Activated T-cell treated with anti-CD3 and anti-CD28 coated beads for 4 hours (primary cell): Measurements from ENCODE around the gene BCL11A.

ENCODE experiments used
- DNase-seq: peaks from one replicate; pipeline ENCODE4 v3.0.0-alpha.2; 2020

BCL11A gene

DNA sequence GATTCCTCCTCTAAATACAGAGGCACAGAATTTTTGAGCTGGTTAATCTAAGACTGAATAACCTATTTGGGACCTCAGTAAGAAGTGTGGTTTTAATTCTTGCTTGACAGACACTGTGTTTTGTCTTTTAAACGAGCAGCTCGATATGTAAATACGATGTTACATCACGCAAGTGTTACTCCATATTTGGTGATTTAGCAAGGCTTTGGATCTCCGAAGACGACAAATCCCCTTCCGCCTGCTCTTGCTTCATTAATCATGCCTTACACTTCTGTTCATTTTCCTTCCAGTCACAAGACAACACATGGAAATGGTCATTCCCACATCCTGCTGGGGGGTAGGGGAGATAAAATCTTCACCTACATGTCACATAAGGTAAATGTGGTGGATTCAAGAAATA is 9.4 kb downstream of the BCL11A start:
- no peak for DNase-seq

- no peak for DNase-seq
These were observed 12.3 kb downstream of the BCL11A start for GRCh38 chr2:60541056-60541651.

DNA sequence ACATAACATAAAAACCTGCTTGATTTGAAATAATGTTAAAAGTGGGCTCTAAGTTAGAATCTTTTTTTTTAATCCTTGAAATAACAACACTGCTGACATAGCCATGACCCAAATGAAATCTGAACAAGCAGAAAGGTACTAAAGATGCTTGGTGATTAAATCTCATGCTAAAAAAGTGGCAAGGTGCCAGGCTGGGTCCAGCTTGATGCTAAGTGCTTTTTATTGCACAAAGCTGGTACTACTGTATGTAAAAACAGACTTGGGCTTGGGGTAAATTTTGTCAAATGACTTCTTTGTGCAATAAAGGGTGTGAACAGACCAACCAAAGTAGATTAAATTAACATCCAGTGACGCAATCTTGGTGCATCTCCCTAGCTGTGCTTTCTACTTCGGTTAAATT is 13.4 kb downstream of the BCL11A start:
- DNase-seq, result no peak

DNA sequence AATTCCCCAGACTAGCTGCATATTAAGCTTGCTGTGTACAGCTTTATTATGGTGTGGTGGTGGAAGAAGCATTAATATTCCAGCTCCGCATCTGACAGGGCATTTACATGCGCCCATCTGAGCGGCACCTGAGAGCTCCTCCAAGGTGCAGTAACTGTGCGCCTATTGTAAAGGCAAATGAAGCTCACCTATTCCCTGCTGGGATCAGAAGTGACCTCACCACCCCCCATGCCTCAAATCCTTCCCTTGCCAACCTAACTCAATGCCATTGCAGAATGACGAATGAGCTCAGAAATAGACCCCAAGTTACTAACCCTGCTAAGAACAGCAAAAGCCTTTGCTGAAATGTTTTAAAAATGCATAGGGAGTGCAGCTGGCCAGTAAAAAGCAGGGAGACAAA is 14.3 kb downstream of the BCL11A start:
- DNase-seq, result no peak

- DNase-seq, result no peak
These were observed 15.4 kb downstream of the BCL11A start for GRCh38 chr2:60538101-60538500.

DNA sequence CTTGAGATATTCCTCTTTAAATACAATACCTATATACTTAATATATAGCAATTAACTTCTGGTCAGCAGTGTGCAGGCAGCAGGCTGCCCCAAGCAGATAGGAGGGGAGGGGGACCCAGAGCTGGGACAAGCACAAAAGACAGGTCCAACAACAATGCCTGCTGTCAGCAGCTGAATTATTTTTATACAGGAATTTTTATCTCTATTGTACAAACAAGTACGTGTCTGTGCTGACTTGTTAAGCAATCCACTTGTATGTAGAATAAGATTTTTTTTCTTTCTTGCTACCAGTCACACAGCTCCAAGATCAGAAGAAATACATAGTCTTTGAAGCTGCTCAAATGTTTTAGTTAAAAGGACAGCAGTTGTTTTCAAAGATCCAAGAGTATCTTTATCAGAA is 16.7 kb downstream of the BCL11A start:
- no peak for DNase-seq

GRCh38 chr2:60535685-60536312 is 17.7 kb downstream of the BCL11A start:
- DNase-seq, result no peak

DNA sequence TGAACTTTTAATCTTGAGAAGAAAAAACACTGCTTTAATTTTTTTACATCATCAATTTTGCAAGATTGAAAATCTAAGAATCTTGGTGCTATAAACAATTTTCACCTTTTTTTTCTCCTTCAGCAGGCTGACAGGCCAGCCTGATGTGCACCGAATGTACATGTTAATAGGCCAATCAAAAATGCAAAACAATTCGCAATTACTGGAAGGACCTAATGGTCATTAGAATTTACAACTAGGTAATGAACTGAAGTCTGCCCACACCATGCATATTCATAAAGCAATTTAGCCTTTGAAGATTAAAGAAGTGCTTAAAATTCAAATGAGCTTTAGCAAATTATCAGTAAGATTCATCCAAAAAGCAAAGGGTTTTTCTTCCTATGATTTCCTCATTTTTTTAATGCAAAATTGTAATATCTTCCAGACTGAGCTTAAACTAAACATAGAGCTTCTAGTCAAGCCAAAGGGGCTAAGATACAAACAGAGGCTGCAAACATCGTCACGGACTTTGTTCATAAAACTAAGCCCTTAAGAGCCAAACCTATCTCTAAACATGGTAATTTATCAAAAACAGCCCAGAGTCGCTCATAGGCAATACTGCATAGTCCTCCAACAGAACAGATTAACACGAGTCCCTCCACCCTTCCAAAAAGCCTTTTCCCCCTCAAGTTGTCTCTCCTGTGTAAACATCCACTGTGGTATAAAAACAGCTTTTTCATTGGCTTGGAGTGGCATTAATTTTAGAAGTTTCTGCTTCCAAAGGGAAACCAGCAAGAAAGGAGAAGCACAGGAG is 18.4 kb downstream of the BCL11A start:
- DNase-seq, result no peak

- no peak for DNase-seq
These were observed 19.3 kb downstream of the BCL11A start for GRCh38 chr2:60534052-60534685.

GRCh38 chr2:60533101-60534051 is 20.1 kb downstream of the BCL11A start:
- DNase-seq, result no peak

GRCh38 chr2:60532421-60532820 is 21.0 kb downstream of the BCL11A start:
- DNase-seq, result no peak

GRCh38 chr2:60531701-60532133 is 21.7 kb downstream of the BCL11A start:
- no peak for DNase-seq

GRCh38 chr2:60530660-60531281 is 22.7 kb downstream of the BCL11A start:
- DNase-seq, result no peak

- no peak for DNase-seq
These were observed 23.4 kb downstream of the BCL11A start for GRCh38 chr2:60529785-60530627.

GRCh38 chr2:60529136-60529784 is 24.2 kb downstream of the BCL11A start:
- DNase-seq, result no peak

DNA sequence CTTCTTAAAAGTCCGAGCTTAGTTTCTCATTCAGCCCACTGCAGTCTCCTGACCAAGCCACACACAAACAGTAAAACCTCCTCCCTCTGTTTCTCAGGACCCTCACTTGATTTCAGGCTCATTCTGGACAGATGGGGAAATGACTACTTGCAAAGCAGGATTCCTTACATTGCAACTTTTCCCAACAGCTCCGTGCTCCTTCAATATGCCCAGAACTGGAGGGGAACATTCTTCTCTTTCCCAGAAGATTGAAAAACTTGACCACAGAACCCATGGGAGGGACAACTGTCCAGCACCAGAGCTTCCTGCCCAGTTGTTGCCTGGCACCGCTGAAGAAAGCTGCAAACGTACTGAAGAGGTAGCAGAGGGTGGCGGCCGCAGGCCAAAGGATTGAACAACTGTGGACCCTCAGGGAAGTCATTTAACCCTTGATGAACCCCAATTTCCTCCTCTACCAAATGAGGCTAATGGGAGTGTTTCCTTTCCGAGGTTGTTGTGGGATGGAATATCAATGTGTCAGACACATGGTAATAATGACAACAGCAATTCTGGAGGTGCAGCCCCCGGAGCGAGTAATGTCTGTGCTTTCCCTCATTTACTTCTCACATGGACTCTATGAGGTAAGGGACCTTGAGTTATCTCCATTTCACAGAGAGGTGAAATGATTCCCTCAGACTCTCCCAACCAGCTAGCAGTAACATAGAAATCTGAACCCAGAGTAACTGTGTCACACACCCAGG is 25.0 kb downstream of the BCL11A start:
- DNase-seq, result no peak

DNA sequence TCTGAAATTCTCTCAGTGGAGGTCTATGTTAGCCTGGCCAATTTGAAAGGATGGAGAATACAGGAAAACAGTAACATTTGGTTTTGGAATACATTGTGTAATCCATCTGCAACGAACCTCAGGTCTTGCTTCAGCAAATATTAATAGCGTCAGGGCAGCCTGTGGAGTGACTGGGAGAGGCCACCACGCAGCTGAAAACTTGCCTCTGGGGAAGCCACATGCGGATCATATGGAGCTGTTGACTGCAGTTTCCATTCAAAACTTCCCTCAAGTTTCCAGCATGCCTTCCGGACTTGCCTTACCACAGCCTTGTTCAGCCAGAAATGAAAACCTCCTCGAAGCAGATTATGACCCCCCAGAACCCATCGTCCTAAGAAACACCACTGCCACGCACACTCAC is 25.7 kb downstream of the BCL11A start:
- no peak for DNase-seq

- no peak for DNase-seq
These were observed 26.8 kb downstream of the BCL11A start for GRCh38 chr2:60526623-60527022.

- no peak for DNase-seq
These were observed 27.6 kb downstream of the BCL11A start for GRCh38 chr2:60525899-60526298.

GRCh38 chr2:60524874-60525273 is 28.6 kb downstream of the BCL11A start:
- no peak for DNase-seq
